Measurements from ENCODE around the gene SLC4A4. TPM values are rescaled to one million over a fixed set of nuclear protein-coding genes. Genes with fewer than 3 reads are reported as not detected.
"Not testable (repeated sequence)": the region's sequence is repeated elsewhere in the genome, so short reads cannot be mapped to it uniquely, and the experiment has no call there.

Gene SLC4A4
- total and polyA plus RNA-seq, 3 experiments from 2014 or later: 1.2 to 9.1 (median 1.3) TPM

GRCh38 chr4:71404049-71404448 lies 65.2 kb downstream of the SLC4A4 start:
- CTCF ChIA-PET: no interaction called here
- Mint-ChIP-seq H3K27me3 (no peaks in the 10 kb centered on the region), H3K4me1 (peaks cover 0 to 8% (median 6%) of the 10 kb centered on the region in 3 donors)

GRCh38 chr4:71405791-71406190 lies 67.0 kb downstream of the SLC4A4 start:
- no peak overlapping the region for H3K4me3 Mint-ChIP-seq
- peaks cover 0 to 1% of the 10 kb centered on the region in 2 donors for H3K27me3 Mint-ChIP-seq
- H3K27ac Mint-ChIP-seq: no peak overlapping the region
- no peaks in the 10 kb centered on the region for H3K27me3 ChIP-seq (ENCODE audit: insufficient read depth, low read length, poor library complexity, severe bottlenecking)
- DNase-seq: no peak
- no peaks in the 10 kb centered on the region for H3K36me3 ChIP-seq (ENCODE audit: insufficient read depth, low read length)
- ChIA-PET CTCF (no interaction called here), POLR2A (no interaction called here)
- no peaks in the 10 kb centered on the region for H3K4me1 ChIP-seq (ENCODE audit: insufficient read depth, low read length)
- no peak overlapping the region for H3K27ac ChIP-seq (ENCODE audit: low read depth, low read length)
- no peak overlapping the region for H3K4me3 ChIP-seq (ENCODE audit: low read length)
- peaks cover 0 to 8% (median 6%) of the 10 kb centered on the region in 3 donors for H3K4me1 Mint-ChIP-seq
- H3K9me3 ChIP-seq (ENCODE audit: low read length): no peaks in the 10 kb centered on the region
- peaks cover 0 to 22% (median 12%) of the 10 kb centered on the region in 5 donors for H3K9me3 Mint-ChIP-seq
- peaks cover 3 to 30% (median 3%) of the 10 kb centered on the region in 3 donors for H3K36me3 Mint-ChIP-seq

More at GRCh38 chr4:71404049-71404448, 65.2 kb downstream of the SLC4A4 start:
- Mint-ChIP-seq H3K36me3 (peaks cover 2 to 21% (median 2%) of the 10 kb centered on the region in 3 donors), H3K9me3 (peaks cover 0 to 17% (median 9%) of the 10 kb centered on the region in 5 donors), H3K4me3 (no peak overlapping the region), H3K27ac (no peak overlapping the region)
- Histone ChIP-seq H3K4me3 (ENCODE audit: low read length) (no peak overlapping the region), H3K27me3 (ENCODE audit: insufficient read depth, low read length, poor library complexity, severe bottlenecking) (no peaks in the 10 kb centered on the region), H3K27ac (ENCODE audit: low read depth, low read length) (no peak overlapping the region), H3K9me3 (ENCODE audit: low read length) (no peaks in the 10 kb centered on the region), H3K4me1 (ENCODE audit: insufficient read depth, low read length) (no peaks in the 10 kb centered on the region), H3K36me3 (ENCODE audit: insufficient read depth, low read length) (no peaks in the 10 kb centered on the region)
- DNase-seq: no peak
- POLR2A ChIA-PET: no interaction called here

- no peak for DNase-seq
- Histone ChIP-seq H3K27me3 (ENCODE audit: insufficient read depth, low read length, poor library complexity, severe bottlenecking) (no peaks in the 10 kb centered on the region), H3K27ac (ENCODE audit: low read depth, low read length) (no peak overlapping the region), H3K4me1 (ENCODE audit: insufficient read depth, low read length) (no peaks in the 10 kb centered on the region), H3K9me3 (ENCODE audit: low read length) (no peaks in the 10 kb centered on the region), H3K36me3 (ENCODE audit: insufficient read depth, low read length) (no peaks in the 10 kb centered on the region), H3K4me3 (ENCODE audit: low read length) (no peak overlapping the region)
- CTCF ChIA-PET: interaction anchor here (0.9 kb wide), 1 partner anchor 222 kb away, joined by 3 read pairs; no protein-coding TSS in a partner anchor
- Mint-ChIP-seq H3K4me3 (no peak overlapping the region), H3K9me3 (peaks cover 0 to 22% (median 12%) of the 10 kb centered on the region in 5 donors), H3K27ac (no peak overlapping the region), H3K36me3 (peaks cover 3 to 30% (median 3%) of the 10 kb centered on the region in 3 donors), H3K27me3 (peaks cover 0 to 1% of the 10 kb centered on the region in 2 donors), H3K4me1 (peaks cover 0 to 8% (median 6%) of the 10 kb centered on the region in 3 donors)
- POLR2A ChIA-PET: no interaction called here
These were observed 67.7 kb downstream of the SLC4A4 start for GRCh38 chr4:71406459-71406963.

- H3K36me3 ChIP-seq (ENCODE audit: insufficient read depth, low read length); H3K4me1 Mint-ChIP-seq; H3K4me3 Mint-ChIP-seq; H3K27ac ChIP-seq (ENCODE audit: low read depth, low read length); DNase-seq; POLR2A ChIA-PET; H3K27me3 Mint-ChIP-seq; H3K4me1 ChIP-seq (ENCODE audit: insufficient read depth, low read length); H3K27me3 ChIP-seq (ENCODE audit: insufficient read depth, low read length, poor library complexity, severe bottlenecking); CTCF ChIA-PET; H3K4me3 ChIP-seq (ENCODE audit: low read length); H3K27ac Mint-ChIP-seq; H3K9me3 ChIP-seq (ENCODE audit: low read length): not testable (repeated sequence)
- Mint-ChIP-seq H3K9me3 (peaks cover 0 to 22% (median 12%) of the 10 kb centered on the region in 5 donors), H3K36me3 (peaks cover 3 to 30% (median 3%) of the 10 kb centered on the region in 3 donors)
These were observed 70.1 kb downstream of the SLC4A4 start for GRCh38 chr4:71408961-71409360.

- no peak overlapping the region for H3K4me3 ChIP-seq (ENCODE audit: low read length)
- no peaks in the 10 kb centered on the region for H3K4me1 Mint-ChIP-seq
- H3K27ac Mint-ChIP-seq: no peak overlapping the region
- no peaks in the 10 kb centered on the region for H3K36me3 ChIP-seq (ENCODE audit: insufficient read depth, low read length)
- H3K4me1 ChIP-seq (ENCODE audit: insufficient read depth, low read length): no peaks in the 10 kb centered on the region
- no peaks in the 10 kb centered on the region for H3K9me3 ChIP-seq (ENCODE audit: low read length)
- ChIA-PET CTCF (interaction anchor here (1.3 kb wide), 1 partner anchor 9 kb away, joined by 3 read pairs; no protein-coding TSS in a partner anchor), POLR2A (no interaction called here)
- peaks cover 0 to 22% (median 12%) of the 10 kb centered on the region in 5 donors for H3K9me3 Mint-ChIP-seq
- DNase-seq: no peak
- no peaks in the 10 kb centered on the region for H3K27me3 ChIP-seq (ENCODE audit: insufficient read depth, low read length, poor library complexity, severe bottlenecking)
- peaks cover 3 to 26% (median 3%) of the 10 kb centered on the region in 3 donors for H3K36me3 Mint-ChIP-seq
- H3K4me3 Mint-ChIP-seq: no peak overlapping the region
- peaks cover 0 to 3% of the 10 kb centered on the region in 2 donors for H3K27me3 Mint-ChIP-seq
- H3K27ac ChIP-seq (ENCODE audit: low read depth, low read length): no peak overlapping the region
These were observed 73.2 kb downstream of the SLC4A4 start for GRCh38 chr4:71411981-71412380.

GRCh38 chr4:71415491-71415890 lies 76.7 kb downstream of the SLC4A4 start:
- CTCF ChIA-PET: no interaction called here
- H3K4me3 ChIP-seq (ENCODE audit: low read length): no peak overlapping the region
- peaks cover 0 to 3% of the 10 kb centered on the region in 2 donors for H3K27me3 Mint-ChIP-seq

GRCh38 chr4:71417150-71417549 lies 78.3 kb downstream of the SLC4A4 start:
- Mint-ChIP-seq H3K4me3 (no peak overlapping the region), H3K9me3 (peaks cover 0 to 2% (median 0%) of the 10 kb centered on the region in 5 donors), H3K27ac (no peak overlapping the region), H3K4me1 (no peaks in the 10 kb centered on the region), H3K36me3 (peaks cover 0 to 18% (median 0%) of the 10 kb centered on the region in 3 donors), H3K27me3 (peaks cover 0 to 6% of the 10 kb centered on the region in 2 donors)
- ChIA-PET CTCF (no interaction called here), POLR2A (no interaction called here)
- no peaks in the 10 kb centered on the region for H3K27me3 ChIP-seq (ENCODE audit: insufficient read depth, low read length, poor library complexity, severe bottlenecking)
- H3K4me1 ChIP-seq (ENCODE audit: insufficient read depth, low read length): no peaks in the 10 kb centered on the region
- H3K36me3 ChIP-seq (ENCODE audit: insufficient read depth, low read length): no peaks in the 10 kb centered on the region
- H3K4me3 ChIP-seq (ENCODE audit: low read length): no peak overlapping the region
- no peak for DNase-seq
- H3K9me3 ChIP-seq (ENCODE audit: low read length): no peaks in the 10 kb centered on the region
- H3K27ac ChIP-seq (ENCODE audit: low read depth, low read length): no peak overlapping the region

More at GRCh38 chr4:71415491-71415890, 76.7 kb downstream of the SLC4A4 start:
- H3K9me3 Mint-ChIP-seq: peaks cover 0 to 2% (median 0%) of the 10 kb centered on the region in 5 donors
- Histone ChIP-seq H3K36me3 (ENCODE audit: insufficient read depth, low read length) (no peaks in the 10 kb centered on the region), H3K27me3 (ENCODE audit: insufficient read depth, low read length, poor library complexity, severe bottlenecking) (no peaks in the 10 kb centered on the region), H3K27ac (ENCODE audit: low read depth, low read length) (no peak overlapping the region), H3K4me1 (ENCODE audit: insufficient read depth, low read length) (no peaks in the 10 kb centered on the region), H3K9me3 (ENCODE audit: low read length) (no peaks in the 10 kb centered on the region)
- POLR2A ChIA-PET: no interaction called here
- no peaks in the 10 kb centered on the region for H3K4me1 Mint-ChIP-seq
- DNase-seq: no peak
- H3K27ac Mint-ChIP-seq: no peak overlapping the region
- no peak overlapping the region for H3K4me3 Mint-ChIP-seq
- peaks cover 0 to 15% (median 0%) of the 10 kb centered on the region in 3 donors for H3K36me3 Mint-ChIP-seq

- CTCF ChIA-PET: no interaction called here
- H3K4me1 Mint-ChIP-seq: no peaks in the 10 kb centered on the region
These were observed 87.7 kb downstream of the SLC4A4 start for GRCh38 chr4:71426381-71427042.

More at GRCh38 chr4:71426381-71427042, 87.7 kb downstream of the SLC4A4 start:
- peak overlapping the region in 1 of 7 donors; percentile 10 for H3K4me3 Mint-ChIP-seq
- no peaks in the 10 kb centered on the region for H3K4me1 ChIP-seq (ENCODE audit: insufficient read depth, low read length)
- no peak overlapping the region for H3K27ac Mint-ChIP-seq
- DNase-seq: no peak
- H3K9me3 ChIP-seq (ENCODE audit: low read length): no peaks in the 10 kb centered on the region
- H3K27ac ChIP-seq (ENCODE audit: low read depth, low read length): no peak overlapping the region
- no peaks in the 10 kb centered on the region for H3K27me3 ChIP-seq (ENCODE audit: insufficient read depth, low read length, poor library complexity, severe bottlenecking)
- no peak overlapping the region for H3K4me3 ChIP-seq (ENCODE audit: low read length)
- H3K9me3 Mint-ChIP-seq: peaks cover 0 to under 1% (median 0%) of the 10 kb centered on the region in 5 donors
- POLR2A ChIA-PET: no interaction called here
- H3K36me3 Mint-ChIP-seq: peaks cover 0 to 1% (median 0%) of the 10 kb centered on the region in 3 donors
- no peaks in the 10 kb centered on the region for H3K36me3 ChIP-seq (ENCODE audit: insufficient read depth, low read length)
- H3K27me3 Mint-ChIP-seq: peaks cover 0 to 1% of the 10 kb centered on the region in 2 donors
